HG03139 (cell line): ENCODE results near the gene ROBO3.

ENCODE experiments used
- ATAC-seq: cut with Tn5 transposase; IDR thresholded peaks from one replicate; pipeline ENCODE4 v1.9.1; 2021; ENCODE audit not compliant: unreplicated experiment

ROBO3 gene

GRCh38 chr11:124890151-124890550, 24.9 kb downstream of the ROBO3 start:
- ATAC-seq = no peak

- ATAC-seq = no peak
Observed at GRCh38 chr11:124890683-124891372, 25.6 kb downstream of the ROBO3 start.

DNA sequence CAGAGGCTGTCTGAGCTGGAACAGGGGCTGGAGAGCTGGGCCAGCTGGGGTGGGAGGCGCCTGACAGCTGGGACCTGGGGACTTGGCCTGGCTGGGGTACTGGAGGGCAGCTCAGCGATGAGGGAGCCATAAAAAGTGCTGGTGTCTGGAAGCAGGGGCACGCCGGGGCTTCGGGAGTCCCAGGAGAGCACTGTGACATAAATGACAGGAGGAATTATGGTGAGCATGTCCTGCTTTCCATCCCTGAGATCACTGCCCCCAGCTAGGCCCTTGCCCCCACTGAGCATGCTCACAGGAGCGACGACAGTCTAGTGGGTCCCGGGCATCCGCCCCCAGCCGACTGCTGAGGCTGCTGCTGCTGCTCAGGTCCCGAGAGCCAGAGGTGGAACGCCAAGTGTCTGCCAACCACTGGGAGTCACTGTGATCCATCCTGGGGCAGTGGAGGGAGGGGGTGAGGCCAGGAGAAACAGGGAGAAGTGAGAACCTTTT, 26.2 kb downstream of the ROBO3 start:
- no peak for ATAC-seq

- no peak for ATAC-seq
Observed at GRCh38 chr11:124892146-124892545, 26.9 kb downstream of the ROBO3 start.

- ATAC-seq = no peak
Observed at GRCh38 chr11:124892750-124893454, 27.7 kb downstream of the ROBO3 start.

DNA sequence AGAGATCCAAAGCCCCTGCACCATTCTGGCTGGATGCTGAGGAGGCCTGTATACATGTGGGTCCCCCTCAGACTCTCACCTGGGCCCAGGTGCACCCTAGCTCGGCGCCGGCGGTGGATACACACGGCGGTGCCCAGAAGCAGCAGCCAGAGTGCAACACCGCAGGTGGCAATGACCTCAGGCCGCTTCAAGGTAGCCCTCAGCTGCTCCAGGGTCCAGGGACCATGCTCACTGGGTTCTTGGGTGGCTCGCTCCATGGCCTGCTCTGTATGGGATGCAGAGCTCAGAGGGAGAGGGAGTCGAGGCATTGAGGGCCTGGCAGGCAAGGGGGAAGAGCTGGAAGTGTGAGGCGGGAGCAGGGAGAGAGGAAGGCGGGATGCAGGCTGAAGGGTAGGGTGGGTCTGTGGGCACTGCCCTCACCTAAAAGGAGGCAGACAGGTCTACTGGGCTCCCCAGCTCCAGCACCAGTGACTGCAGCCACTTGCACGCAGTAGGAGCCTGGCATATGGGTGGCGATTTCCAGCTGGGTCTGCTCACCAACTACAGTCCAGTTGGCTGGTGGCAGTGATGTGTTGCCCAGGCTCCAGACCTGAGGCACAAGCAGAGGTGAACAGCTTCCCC, 28.7 kb downstream of the ROBO3 start:
- ATAC-seq = no peak

DNA sequence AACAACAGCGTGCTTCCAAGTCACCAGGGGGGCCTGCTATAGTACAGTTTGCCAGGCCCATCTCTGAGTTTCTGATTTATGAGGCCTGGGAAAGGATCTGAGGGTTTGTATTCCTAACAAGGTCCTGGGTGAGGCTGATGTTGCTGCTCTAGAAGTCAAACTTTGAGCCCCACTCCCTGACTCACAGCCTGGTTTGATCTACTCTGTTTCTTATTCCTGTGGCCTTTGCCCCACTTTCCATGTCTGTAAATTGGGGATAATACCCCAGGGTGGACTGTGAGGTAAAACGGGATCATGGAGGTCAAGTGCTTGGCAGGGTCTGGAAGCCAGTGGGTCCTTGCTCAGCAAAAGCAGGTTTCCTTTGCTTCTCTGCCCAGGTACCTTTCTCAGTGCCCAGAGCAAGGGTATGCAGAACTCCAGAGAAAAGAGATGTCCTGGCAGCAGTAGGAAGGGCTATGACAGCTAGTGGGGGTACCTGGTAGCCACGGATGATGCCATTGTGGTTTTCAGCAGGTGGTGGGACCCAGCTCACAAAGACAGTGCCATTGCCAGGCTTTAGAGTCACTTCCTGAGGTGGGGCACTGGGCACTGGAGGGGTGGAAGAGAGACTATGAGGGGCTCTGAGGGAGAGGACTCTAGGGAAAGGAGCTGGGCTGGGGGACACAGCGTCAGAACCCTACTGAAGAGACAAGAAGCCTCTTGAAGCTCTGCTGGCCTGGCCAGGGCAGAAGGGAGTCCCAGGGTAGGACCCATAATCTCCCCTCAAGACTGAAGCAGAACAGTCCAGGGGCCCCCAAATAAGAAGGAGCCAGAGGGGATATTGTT, 29.6 kb downstream of the ROBO3 start:
- ATAC-seq = no peak

DNA sequence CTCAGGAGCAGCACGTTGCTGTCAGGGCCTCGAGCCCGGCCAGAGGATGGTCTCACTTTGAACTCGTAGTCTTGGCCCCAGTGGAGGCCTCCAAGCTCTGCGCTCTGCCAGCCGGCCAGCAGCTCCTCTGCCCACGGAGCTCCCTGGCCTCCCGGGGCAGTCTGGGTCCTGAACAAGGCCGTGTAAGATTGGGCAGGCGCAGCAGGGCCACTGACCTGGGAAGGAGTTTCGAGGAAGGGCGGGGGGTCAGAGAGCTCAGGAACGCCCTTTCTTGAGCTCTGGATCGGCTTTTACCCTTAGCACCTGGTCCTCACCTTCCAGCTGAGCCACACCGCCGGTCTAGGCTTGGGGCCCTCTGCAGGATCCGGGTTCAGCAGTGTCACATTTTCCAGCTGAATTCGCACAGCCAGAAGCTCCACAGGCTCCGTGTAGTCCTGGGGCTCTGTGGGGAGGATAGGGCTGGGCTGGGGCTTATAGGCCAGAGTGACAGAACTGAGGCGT, 30.3 kb downstream of the ROBO3 start:
- no peak for ATAC-seq

DNA sequence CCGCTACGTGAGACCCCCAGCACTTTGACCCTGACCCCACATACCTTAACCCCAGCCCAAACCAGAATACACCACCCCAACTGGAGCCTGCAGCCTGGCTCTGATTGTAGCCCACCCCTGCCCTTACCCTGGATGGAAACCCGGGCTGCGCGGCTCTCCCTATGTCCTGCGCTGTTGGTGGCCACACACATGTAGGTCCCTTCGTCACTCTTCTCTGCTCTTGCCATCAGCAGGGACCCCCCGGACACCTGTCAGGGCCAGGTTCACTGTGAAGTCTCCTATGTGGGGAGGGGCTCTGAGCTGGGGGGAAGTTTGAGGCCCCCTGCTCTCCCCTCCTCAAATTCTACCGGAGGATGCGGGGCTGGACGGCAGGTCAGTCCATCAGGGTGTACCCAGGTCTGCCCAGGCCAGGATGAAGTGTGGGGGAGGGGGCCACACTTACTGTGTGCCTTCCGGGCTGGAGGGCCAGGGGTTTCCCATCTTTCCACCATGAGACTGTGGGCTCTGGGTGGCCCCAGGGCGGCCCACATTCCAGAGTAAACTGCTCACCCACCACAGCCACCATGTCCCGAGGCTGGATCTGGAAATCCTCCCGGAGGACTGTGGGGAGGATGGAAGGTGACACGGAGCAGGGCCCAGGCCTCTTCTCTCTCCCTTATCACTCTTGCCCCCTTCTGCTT, 31.0 kb downstream of the ROBO3 start:
- no peak for ATAC-seq

DNA sequence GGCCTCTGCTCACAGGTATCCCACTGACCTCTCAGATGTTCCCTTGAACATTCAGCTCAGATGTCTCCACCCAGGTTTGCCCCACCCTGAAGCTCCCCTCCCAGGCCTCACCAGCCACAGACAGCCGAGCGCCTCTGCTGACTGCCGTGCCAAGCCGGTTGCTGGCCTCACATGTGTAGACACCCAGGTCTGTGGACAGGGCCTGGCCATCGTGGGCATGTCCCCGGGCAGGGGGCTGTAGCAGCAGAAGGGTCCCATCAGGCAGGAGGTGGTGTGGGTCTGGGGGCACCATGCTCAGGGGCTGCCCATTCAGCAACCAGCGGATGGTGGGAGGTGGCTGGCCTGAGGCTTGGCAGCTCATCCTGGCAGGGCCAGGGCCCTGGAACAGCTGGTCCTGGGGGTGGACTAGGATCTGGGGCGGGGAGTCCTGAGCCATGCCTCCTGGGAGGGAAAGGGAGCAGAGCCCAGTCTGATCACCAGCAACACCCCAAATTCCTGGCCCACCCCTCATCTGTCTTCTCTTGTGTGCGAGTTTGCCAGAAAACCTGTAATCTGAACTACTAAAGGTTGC, 31.7 kb downstream of the ROBO3 start:
- ATAC-seq = no peak

GRCh38 chr11:124897674-124898262, 32.5 kb downstream of the ROBO3 start, which contains the start of gene ROBO4:
ROBO4 (minus strand) TSS chr11:124897865; CDS start chr11:124897795, 70 bp downstream.
- ATAC-seq = no peak

DNA sequence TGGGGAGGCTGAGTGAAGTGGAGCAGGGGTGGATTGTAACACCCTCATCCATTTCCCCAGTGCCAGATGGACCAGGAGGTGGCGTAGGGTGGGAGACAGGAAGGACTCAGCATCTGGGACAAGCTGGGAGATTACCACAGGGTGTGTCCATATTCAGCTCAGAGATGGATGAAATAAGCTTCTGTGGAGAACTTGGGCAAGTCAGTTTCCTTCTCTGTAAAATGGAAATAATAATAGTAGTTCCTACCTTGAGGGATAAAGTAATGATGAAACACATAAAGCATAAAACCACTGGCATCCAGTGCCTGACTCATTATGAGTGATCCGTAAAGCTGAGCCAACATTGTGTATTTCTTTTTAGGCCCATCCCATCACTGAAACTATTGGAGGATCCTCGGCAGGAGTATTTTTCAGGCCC, 33.0 kb downstream of the ROBO3 start:
- ATAC-seq = no peak

GRCh38 chr11:124898711-124899110, 33.5 kb downstream of the ROBO3 start:
- no peak for ATAC-seq

DNA sequence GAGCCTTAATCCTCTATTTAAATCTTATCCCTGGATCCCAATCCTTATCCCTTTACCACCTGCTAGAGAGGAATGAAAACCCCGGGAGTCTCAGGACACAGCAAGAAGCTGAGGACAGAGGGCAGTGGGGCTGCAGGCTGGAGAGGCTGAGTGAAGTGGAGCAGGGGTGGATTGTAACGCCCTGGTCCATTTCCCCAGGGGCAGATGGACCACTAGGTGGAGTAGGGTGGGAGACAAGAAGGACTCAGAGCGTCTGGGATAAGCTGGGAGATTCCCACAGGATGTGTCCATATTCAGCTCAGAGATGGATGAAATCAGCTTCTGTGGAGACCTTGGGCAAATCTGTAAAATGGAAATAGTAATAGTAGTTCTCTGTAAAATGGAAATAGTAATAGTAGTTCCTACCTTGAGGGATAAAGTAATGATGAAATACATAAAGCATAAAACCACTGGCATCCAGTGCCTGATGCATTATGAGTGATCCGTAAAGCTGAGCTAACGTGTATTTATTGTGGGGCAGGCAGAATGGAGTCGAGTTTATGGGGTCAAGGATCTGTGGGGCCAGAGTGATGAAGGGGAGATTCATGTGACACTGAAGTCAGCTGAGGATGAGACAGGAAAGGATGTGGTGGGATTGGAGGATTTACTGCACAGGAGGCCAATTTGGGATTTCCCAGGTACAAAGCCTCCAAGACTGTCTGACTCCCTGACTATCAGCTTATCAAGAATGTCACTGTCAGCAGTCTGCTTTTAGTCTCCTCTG, 34.3 kb downstream of the ROBO3 start:
- ATAC-seq = no peak

DNA sequence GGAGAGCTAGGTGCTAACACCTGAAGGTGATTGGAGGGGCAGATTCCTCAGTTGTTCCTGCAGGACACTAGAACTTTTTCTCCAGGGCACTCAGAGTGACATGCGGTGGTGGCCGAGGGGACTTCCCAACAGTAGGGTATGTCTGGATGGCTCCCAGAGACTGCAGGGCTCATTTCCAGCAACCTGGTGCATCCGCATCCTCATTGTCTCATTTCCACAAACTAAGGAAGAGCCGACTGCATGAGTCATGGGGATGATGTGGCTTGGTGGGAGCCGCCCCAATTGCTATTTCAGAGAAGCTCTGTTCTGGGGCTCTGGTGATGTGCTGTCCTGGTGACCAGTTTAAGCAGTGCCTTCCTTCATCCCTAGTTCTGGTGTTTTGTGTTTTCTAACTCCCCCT, 35.2 kb downstream of the ROBO3 start:
- no peak for ATAC-seq

DNA sequence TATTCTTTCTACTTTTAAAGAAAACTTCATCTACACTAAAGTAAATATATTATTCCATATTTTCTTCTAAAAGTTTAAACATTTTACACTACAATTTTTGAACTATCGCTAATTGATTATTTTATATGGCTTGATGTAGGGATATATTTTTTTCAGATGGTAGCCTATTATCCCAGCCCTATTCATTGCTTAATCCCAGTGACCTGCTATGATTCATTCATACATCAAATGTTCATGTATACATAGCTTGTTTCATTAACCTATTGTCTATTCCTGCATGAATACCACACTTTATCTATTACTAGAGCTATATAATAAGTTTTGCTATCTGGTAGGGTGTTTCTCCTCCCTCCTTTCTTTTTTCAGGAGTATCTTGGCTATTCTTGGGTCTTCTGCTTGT, 37.4 kb downstream of the ROBO3 start:
- ATAC-seq = no peak

- ATAC-seq = no peak
Observed at GRCh38 chr11:124915541-124916369, 50.5 kb downstream of the ROBO3 start.

DNA sequence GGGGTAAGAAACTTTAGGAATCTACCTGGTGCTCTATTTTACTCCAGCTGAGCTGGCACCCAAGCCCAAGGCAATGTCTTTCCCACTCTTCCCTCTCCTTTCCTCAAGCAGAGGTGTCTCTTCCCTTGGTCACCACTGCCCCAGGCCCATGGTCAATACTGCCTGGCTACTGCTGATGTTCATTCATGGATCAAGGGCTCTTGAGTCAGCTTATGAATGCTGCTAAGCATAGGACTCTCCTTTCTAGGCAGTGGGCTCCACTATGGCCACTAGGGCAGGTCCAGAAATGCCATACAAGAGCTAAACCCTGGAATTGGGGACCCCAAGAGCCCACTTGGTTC, 51.1 kb downstream of the ROBO3 start:
- ATAC-seq = no peak
